IPS-18a (cell line): ENCODE measurements around the gene B9D2.
"Not testable (repeated sequence)": the region's sequence is repeated elsewhere in the genome, so short reads cannot be mapped to it uniquely, and the experiment has no call there.

Experiments used
- H3K27ac ChIP-seq: one replicate; pipeline ENCODE4 v1.5.1; 2013; ENCODE audit warnings: low read length
- H3K27me3 ChIP-seq: one replicate; pipeline ENCODE4 v1.6.1; 2013; ENCODE audit warnings: mild to moderate bottlenecking, low read length; ENCODE audit not compliant: control insufficient read depth, insufficient read depth
- H3K36me3 ChIP-seq: one replicate; pipeline ENCODE4 v1.6.1; 2013; ENCODE audit warnings: low read depth, low read length; ENCODE audit not compliant: control insufficient read depth
- H3K4me1 ChIP-seq: one replicate; pipeline ENCODE4 v1.6.1; 2013; ENCODE audit warnings: low read depth, low read length; ENCODE audit not compliant: control insufficient read depth
- H3K4me3 ChIP-seq: one replicate; pipeline ENCODE4 v1.5.1; 2013; ENCODE audit warnings: low read length
- H3K9ac ChIP-seq: one replicate; pipeline ENCODE4 v1.6.1; 2013; ENCODE audit warnings: mild to moderate bottlenecking, low read length, moderate library complexity
- H3K9me3 ChIP-seq: one replicate; pipeline ENCODE4 v1.6.1; 2013; ENCODE audit warnings: low read depth, low read length; ENCODE audit not compliant: control insufficient read depth

B9D2 gene, protein sequence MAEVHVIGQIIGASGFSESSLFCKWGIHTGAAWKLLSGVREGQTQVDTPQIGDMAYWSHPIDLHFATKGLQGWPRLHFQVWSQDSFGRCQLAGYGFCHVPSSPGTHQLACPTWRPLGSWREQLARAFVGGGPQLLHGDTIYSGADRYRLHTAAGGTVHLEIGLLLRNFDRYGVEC

GRCh38 chr19:41363753-41364523, at the start of gene B9D2:
TSS of gene B9D2 (minus strand) at chr19:41364149. CDS start at chr19:41363519, 630 bp downstream.
- Histone ChIP-seq H3K27me3 (no peaks in the 10 kb centered on the region), H3K4me3 (peak within 1 kb of the TSS; percentile 98), H3K27ac (peak within 1 kb of the TSS; percentile 99), H3K4me1 (peaks cover 3% of the 10 kb centered on the region), H3K9ac (peak within 1 kb of the TSS; percentile 99), H3K36me3 (no peaks in the 10 kb centered on the region), H3K9me3 (no peaks in the 10 kb centered on the region)

DNA sequence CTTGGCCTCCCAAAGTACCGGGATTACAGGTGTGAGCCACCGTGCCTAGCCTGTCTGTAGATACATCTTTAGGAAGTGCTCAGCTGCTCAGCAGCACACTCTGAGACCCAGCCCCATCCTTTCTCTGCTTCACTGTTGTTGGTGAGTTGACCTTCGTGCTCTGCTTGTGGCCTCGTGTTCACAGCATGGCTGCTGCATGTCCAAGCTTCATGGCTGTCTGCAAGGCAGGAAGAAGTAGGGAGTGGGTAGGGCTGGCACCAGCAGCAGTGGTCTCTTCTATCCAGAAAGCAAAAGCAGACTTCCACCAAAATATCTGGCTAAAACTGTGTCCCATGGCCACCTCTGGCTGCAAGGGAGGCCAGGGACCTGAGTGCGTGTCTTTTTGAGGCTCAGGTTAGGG, 49.0 kb upstream of the B9D2 start:
- H3K36me3 ChIP-seq, result no peaks in the 10 kb centered on the region
- H3K4me3 ChIP-seq, result no peak overlapping the region
- no peaks in the 10 kb centered on the region for H3K9me3 ChIP-seq
- H3K4me1 ChIP-seq, result no peaks in the 10 kb centered on the region
- H3K9ac ChIP-seq, result no peak overlapping the region
- no peak overlapping the region for H3K27ac ChIP-seq
- H3K27me3 ChIP-seq, result no peaks in the 10 kb centered on the region

GRCh38 chr19:41411968-41412265, 48.0 kb upstream of the B9D2 start:
- H3K9me3 ChIP-seq, result no peaks in the 10 kb centered on the region
- H3K4me3 ChIP-seq, result no peak overlapping the region
- no peak overlapping the region for H3K27ac ChIP-seq
- peaks cover 6% of the 10 kb centered on the region for H3K4me1 ChIP-seq
- no peaks in the 10 kb centered on the region for H3K27me3 ChIP-seq
- no peak overlapping the region for H3K9ac ChIP-seq
- H3K36me3 ChIP-seq, result no peaks in the 10 kb centered on the region

DNA sequence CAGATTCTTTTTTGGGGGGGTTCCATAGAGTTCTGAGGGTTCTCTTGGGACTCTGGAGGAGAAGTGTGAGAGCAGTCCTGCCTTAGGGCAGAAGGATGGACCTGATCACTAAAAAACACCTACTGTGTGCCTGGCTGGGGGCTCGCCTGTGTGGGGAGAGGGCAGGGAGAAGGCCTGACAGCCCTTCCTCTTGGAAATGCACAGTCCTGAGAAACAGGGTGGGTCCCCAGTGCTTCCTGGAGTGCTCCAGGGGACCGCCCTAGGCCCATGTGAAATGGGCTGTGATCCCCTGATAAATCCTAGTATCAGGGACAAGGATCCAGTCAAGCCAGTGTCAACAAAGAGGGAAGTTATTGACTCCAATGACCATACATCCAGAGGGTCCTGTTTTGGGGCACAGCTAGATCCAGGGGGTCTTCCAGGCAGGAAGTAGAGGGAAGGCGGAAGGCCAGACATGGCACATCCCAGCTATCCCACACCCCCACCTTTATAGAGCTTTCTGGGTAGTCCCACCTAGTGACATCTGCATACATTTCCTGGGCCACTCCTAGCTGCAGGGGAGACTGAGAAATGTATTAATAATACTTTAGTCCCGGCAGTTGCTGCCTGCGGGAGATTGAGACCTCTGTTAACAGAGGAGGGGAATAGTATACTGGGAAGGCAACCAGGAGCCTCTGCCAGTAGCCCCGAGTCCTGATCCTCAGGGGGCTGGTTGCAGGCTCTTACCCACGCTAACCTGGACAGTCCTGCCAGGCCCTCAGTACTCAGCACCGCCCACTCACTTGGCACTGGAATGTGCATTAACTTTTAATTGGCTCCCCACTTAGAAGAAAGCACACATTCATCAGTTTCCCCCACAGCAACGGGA, 47.4 kb upstream of the B9D2 start:
- no peaks in the 10 kb centered on the region for H3K27me3 ChIP-seq
- H3K4me3 ChIP-seq, result no peak overlapping the region
- no peaks in the 10 kb centered on the region for H3K9me3 ChIP-seq
- H3K27ac ChIP-seq, result no peak overlapping the region
- peaks cover 6% of the 10 kb centered on the region for H3K4me1 ChIP-seq
- H3K36me3 ChIP-seq, result no peaks in the 10 kb centered on the region
- no peak overlapping the region for H3K9ac ChIP-seq

- Histone ChIP-seq H3K27ac (no peak overlapping the region), H3K9ac (no peak overlapping the region), H3K36me3 (no peaks in the 10 kb centered on the region), H3K4me3 (no peak overlapping the region), H3K4me1 (peaks cover 6% of the 10 kb centered on the region), H3K27me3 (no peaks in the 10 kb centered on the region), H3K9me3 (no peaks in the 10 kb centered on the region)
Measured at GRCh38 chr19:41410336-41411054, 46.5 kb upstream of the B9D2 start.

DNA sequence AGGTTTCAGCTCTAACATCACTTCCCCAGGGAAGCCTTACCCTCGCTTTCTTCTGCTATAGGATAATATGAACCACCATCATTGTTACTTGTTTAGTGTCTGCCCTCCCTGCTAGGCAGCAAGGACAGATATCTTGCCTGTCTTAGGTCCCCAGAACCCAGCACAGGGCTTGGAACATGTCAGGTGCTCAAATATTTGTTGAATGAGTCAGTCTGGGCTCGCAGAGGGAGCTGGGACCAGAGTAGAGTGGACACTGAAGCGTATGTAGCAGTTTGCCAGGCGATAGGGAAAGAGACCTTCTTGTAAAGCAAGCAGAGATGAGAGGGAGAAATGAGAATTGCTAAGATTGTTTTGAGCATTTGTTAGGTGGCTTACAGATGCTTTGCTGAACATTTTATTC, 45.3 kb upstream of the B9D2 start:
- H3K27me3 ChIP-seq, result no peaks in the 10 kb centered on the region
- H3K4me1 ChIP-seq, result peaks cover 6% of the 10 kb centered on the region
- no peaks in the 10 kb centered on the region for H3K9me3 ChIP-seq
- H3K27ac ChIP-seq, result no peak overlapping the region
- no peak overlapping the region for H3K9ac ChIP-seq
- H3K36me3 ChIP-seq, result no peaks in the 10 kb centered on the region
- H3K4me3 ChIP-seq, result no peak overlapping the region

GRCh38 chr19:41408846-41409245, 44.9 kb upstream of the B9D2 start:
- H3K36me3 ChIP-seq, H3K27me3 ChIP-seq, H3K4me3 ChIP-seq, H3K9ac ChIP-seq, H3K9me3 ChIP-seq, H3K4me1 ChIP-seq, H3K27ac ChIP-seq: not testable (repeated sequence)

DNA sequence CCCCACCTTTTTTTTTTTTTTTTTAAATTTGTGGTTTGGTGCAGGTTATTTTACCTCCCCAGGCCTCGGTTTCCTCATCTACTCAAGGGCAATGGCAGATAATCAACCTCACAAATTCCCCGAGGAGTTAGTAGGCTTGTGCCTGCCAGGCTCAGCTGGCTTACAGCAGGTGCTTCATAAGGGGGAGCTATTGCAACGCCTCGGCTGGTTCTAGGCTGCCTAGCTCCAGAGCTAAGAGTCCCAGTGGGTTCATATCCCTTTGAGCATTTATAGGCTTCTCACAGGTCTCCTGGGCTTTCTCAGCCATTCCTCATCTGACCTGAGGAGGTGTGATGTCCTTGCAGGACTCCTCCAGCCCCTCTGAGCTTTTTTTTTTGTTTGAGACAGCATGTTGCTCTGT, 44.3 kb upstream of the B9D2 start:
- Histone ChIP-seq H3K4me1 (peaks cover 6% of the 10 kb centered on the region), H3K27me3 (no peaks in the 10 kb centered on the region), H3K9ac (no peak overlapping the region), H3K4me3 (no peak overlapping the region), H3K36me3 (no peaks in the 10 kb centered on the region), H3K27ac (no peak overlapping the region), H3K9me3 (no peaks in the 10 kb centered on the region)

DNA sequence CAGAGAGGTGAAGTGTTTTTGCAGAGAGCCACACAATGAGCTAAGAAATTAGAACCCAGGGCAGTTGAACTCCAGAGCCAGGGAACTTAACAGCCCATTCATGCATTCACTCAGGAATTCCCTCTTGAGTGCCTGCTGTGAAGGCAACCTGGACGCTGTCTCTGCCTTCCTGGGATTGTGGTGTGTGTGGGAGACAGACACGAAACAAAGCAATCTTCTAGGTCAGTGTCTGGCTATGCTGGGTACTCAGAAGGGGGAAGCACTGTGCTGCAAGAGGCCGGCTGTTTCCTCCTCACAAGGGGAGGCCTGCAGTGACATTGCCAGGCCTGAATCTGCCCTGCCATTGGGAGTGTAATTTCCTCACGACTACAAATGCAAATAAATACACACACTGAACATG, 43.3 kb upstream of the B9D2 start:
- H3K9me3 ChIP-seq, result no peaks in the 10 kb centered on the region
- H3K9ac ChIP-seq, result no peak overlapping the region
- peaks cover 6% of the 10 kb centered on the region for H3K4me1 ChIP-seq
- H3K4me3 ChIP-seq, result no peak overlapping the region
- H3K27ac ChIP-seq, result no peak overlapping the region
- no peaks in the 10 kb centered on the region for H3K27me3 ChIP-seq
- H3K36me3 ChIP-seq, result no peaks in the 10 kb centered on the region

- Histone ChIP-seq H3K9me3 (no peaks in the 10 kb centered on the region), H3K27ac (no peak overlapping the region), H3K9ac (no peak overlapping the region), H3K4me1 (peaks cover 6% of the 10 kb centered on the region), H3K27me3 (no peaks in the 10 kb centered on the region), H3K4me3 (no peak overlapping the region), H3K36me3 (no peaks in the 10 kb centered on the region)
Measured at GRCh38 chr19:41405776-41406175, 41.8 kb upstream of the B9D2 start.

DNA sequence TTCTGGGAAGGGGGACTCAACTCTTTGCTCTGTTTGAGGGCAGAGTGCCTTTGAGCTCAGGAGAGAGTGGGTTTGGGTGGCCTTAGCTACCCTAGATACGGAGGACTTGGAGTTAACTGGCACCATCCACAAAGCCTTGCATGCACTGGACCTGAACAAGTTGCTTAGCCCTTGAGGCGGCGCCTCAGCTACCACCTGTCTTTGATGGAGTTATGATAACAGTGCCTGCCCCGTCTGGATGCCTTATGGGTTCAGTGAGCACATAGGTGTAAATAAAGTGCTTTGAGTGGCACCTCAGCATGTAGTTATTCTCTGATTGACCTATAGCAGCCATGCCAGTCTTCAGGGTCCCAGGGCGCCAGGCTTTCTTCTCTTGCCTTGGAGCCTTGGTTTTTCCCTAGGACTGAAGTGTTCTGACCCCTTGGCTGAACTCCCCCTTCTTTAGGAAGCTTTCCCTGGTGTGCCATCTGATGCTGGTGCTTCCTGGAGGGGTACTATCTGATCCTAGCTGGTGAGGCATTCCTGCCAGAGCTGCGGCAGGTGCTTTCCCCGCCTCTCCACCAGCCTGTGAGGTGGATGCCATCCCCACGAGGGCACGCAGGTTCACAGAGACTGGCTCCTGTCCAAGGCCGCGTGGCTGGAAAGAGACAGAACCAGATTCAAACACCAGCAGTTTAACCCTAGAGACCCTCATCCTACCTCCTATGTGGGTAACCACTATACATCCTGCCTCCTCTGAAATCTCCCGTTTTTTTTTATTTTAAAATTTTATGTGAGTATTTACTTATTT, 39.4 kb upstream of the B9D2 start:
- Histone ChIP-seq H3K4me3 (no peak overlapping the region), H3K27ac (no peak overlapping the region), H3K9ac (no peak overlapping the region), H3K27me3 (no peaks in the 10 kb centered on the region), H3K9me3 (no peaks in the 10 kb centered on the region), H3K36me3 (no peaks in the 10 kb centered on the region), H3K4me1 (peaks cover 10% of the 10 kb centered on the region)
